ENCODE data around the gene RASGEF1C. TPM values are rescaled to one million over a fixed set of nuclear protein-coding genes. Genes with fewer than 3 reads are reported as not detected.

The RASGEF1C gene
- not detected in 2 replicates for total RNA-seq (2014; rRNA removed; shearing (Covaris generic))

DNA sequence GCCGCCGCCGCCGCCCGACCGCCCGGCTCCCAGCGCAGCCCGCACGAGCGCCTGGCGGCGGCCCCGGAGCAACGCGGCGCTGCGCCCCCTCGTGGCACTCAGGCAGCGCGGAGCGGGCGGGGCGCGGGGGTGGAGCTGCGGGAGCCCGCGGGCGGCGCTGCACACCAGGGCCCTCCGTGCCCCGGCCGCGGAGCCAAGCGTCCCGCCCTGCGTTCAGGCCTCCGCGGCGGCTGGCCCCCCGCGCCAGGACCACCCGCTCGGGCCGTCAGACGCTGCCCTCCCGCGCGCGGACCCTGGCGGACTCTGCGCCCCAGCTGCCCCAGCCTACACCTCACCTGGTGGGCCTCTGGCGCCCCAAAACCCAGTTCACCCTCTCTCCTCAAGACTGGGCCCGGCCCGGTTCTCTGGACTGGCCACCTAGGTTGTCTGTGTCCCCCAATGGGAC lies at the start of gene RASGEF1C:
TSS of gene RASGEF1C (minus strand) at position 75 of the 445 bp plus-strand sequence. CDS start 71,159 bp downstream, outside the sequence.
- Histone ChIP-seq H3K36me3 (no peaks in the 10 kb centered on the region), H3K9me3 (replicated peaks) (0 out of 2 replicates have a peak, but pooled peaks cover 4% of the 10 kb centered on the region), H3K27me3 (replicated peaks) (peaks cover 46% of the 10 kb centered on the region), H3K4me1 (replicated peaks) (peaks cover 9% of the 10 kb centered on the region), H3K4me3 (peak within 1 kb of the TSS; percentile 28), H3K27ac (no peak within 1 kb of the TSS)
- peak in 1 of 2 experiments; percentile 60 for DNase-seq (ENCODE audit: low read depth in 1 of 2, low spot score in 2 of 2)

DNA sequence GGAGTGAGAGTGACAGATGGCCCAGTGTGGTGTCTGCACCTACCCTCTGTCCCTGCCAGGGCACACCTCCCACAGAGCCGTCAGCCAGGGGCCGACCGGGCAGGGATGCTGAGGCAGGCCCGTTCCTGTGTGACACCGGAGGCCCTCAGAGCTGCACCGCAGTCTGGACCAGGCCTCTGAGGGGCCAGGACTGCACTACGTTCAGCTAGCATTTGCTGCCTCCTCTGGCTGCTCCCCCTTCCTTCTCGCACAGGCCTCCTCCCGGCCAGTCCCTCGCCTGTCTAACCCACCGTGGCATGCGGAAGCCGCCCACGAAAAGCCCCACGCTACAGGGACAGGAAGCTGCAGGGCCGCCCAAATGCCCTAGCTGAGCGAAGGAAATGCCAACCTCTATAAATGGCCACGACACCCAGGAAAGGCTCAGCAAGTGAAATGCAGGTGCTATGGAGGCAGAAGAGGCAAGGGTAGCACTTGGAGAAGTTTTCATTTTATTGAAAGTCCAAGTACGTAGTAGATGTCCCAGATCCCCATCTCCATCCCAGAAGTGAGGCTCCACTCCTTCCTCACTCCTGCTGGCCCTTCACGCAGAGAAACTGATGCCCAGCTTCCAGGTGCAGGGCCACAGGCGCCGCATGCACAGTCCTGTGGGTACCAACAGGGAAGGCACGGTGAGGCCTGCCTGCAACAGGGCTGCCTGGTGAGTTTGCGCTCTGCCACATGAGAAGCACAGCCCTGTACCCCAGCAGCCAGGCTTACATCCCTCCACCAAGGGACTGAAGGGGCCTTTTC lies 44.2 kb upstream of the RASGEF1C start:
- Histone ChIP-seq H3K27ac (no peak overlapping the region), H3K36me3 (peaks cover 78% of the 10 kb centered on the region), H3K4me1 (replicated peaks) (no peaks in the 10 kb centered on the region), H3K27me3 (replicated peaks) (no peaks in the 10 kb centered on the region), H3K9me3 (replicated peaks) (peaks cover 58% of the 10 kb centered on the region), H3K4me3 (no peak overlapping the region)
- DNase-seq (ENCODE audit: low read depth in 1 of 2, low spot score in 2 of 2): no peak

DNA sequence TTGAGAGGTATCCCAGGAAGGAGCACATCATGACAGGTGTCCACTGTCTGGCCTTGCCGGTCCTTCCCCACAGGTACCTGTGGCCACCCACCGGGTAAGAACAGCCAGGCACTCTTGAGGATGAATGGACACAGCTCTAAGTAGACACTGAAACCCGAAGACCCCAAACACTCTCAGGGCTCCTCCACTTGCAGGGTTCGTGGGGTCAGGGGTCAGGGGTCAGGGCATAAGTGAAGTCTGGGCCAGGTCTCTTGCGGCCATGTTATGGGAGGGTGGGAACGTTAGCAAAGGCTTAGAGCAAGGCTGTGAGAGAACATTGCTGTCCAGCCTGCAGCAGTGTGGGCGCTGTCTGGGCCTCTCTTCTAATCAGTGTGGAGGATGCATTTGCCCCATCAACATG lies 42.9 kb upstream of the RASGEF1C start:
- Histone ChIP-seq H3K4me3 (no peak overlapping the region), H3K36me3 (peaks cover 78% of the 10 kb centered on the region), H3K27me3 (replicated peaks) (no peaks in the 10 kb centered on the region), H3K9me3 (replicated peaks) (peaks cover 51% of the 10 kb centered on the region), H3K27ac (no peak overlapping the region), H3K4me1 (replicated peaks) (no peaks in the 10 kb centered on the region)
- DNase-seq (ENCODE audit: low read depth in 1 of 2, low spot score in 2 of 2): no peak

GRCh38 chr5:180251141-180251540 lies 42.1 kb upstream of the RASGEF1C start:
- no peak overlapping the region for H3K4me3 ChIP-seq

GRCh38 chr5:180250329-180250728 lies 41.3 kb upstream of the RASGEF1C start:
- no peak for DNase-seq (ENCODE audit: low read depth in 1 of 2, low spot score in 2 of 2)
- Histone ChIP-seq H3K4me3 (no peak overlapping the region), H3K36me3 (peaks cover 80% of the 10 kb centered on the region), H3K4me1 (replicated peaks) (no peaks in the 10 kb centered on the region), H3K9me3 (replicated peaks) (peaks cover 46% of the 10 kb centered on the region), H3K27ac (no peak overlapping the region), H3K27me3 (replicated peaks) (no peaks in the 10 kb centered on the region)

More at GRCh38 chr5:180251141-180251540, 42.1 kb upstream of the RASGEF1C start:
- Histone ChIP-seq H3K27me3 (replicated peaks) (no peaks in the 10 kb centered on the region), H3K36me3 (peaks cover 77% of the 10 kb centered on the region), H3K4me1 (replicated peaks) (no peaks in the 10 kb centered on the region), H3K9me3 (replicated peaks) (peaks cover 48% of the 10 kb centered on the region), H3K27ac (no peak overlapping the region)
- no peak for DNase-seq (ENCODE audit: low read depth in 1 of 2, low spot score in 2 of 2)

GRCh38 chr5:180241600-180241999 lies 32.6 kb upstream of the RASGEF1C start:
- no peaks in the 10 kb centered on the region for H3K27me3 ChIP-seq (replicated peaks)
- H3K4me3 ChIP-seq: no peak overlapping the region
- no peaks in the 10 kb centered on the region for H3K4me1 ChIP-seq (replicated peaks)
- DNase-seq (ENCODE audit: low read depth in 1 of 2, low spot score in 2 of 2): no peak
- H3K9me3 ChIP-seq (replicated peaks): no peaks in the 10 kb centered on the region; the same call in 1 of the 2 replicates
- H3K36me3 ChIP-seq: peaks cover 69% of the 10 kb centered on the region
- no peak overlapping the region for H3K27ac ChIP-seq

- H3K4me1 ChIP-seq (replicated peaks): no peaks in the 10 kb centered on the region
- H3K9me3 ChIP-seq (replicated peaks): no peaks in the 10 kb centered on the region; the same call in 1 of the 2 replicates
- peaks cover 78% of the 10 kb centered on the region for H3K36me3 ChIP-seq
- no peak for DNase-seq (ENCODE audit: low read depth in 1 of 2, low spot score in 2 of 2)
- no peaks in the 10 kb centered on the region for H3K27me3 ChIP-seq (replicated peaks)
- no peak overlapping the region for H3K4me3 ChIP-seq
- H3K27ac ChIP-seq: no peak overlapping the region
Observed at GRCh38 chr5:180238631-180239030, 29.6 kb upstream of the RASGEF1C start.

GRCh38 chr5:180235846-180236245 lies 26.8 kb upstream of the RASGEF1C start:
- no peaks in the 10 kb centered on the region for H3K27me3 ChIP-seq (replicated peaks)
- no peak for DNase-seq (ENCODE audit: low read depth in 1 of 2, low spot score in 2 of 2)
- H3K36me3 ChIP-seq: peaks cover 55% of the 10 kb centered on the region
- H3K27ac ChIP-seq: no peak overlapping the region
- H3K4me3 ChIP-seq: no peak overlapping the region
- no peaks in the 10 kb centered on the region for H3K4me1 ChIP-seq (replicated peaks)
- H3K9me3 ChIP-seq (replicated peaks): no peaks in the 10 kb centered on the region

GRCh38 chr5:180235077-180235476 lies 26.1 kb upstream of the RASGEF1C start:
- no peaks in the 10 kb centered on the region for H3K9me3 ChIP-seq (replicated peaks)
- H3K4me1 ChIP-seq (replicated peaks): no peaks in the 10 kb centered on the region
- no peaks in the 10 kb centered on the region for H3K27me3 ChIP-seq (replicated peaks)
- H3K36me3 ChIP-seq: peaks cover 48% of the 10 kb centered on the region
- H3K27ac ChIP-seq: no peak overlapping the region
- H3K4me3 ChIP-seq: no peak overlapping the region
- no peak for DNase-seq (ENCODE audit: low read depth in 1 of 2, low spot score in 2 of 2)

DNA sequence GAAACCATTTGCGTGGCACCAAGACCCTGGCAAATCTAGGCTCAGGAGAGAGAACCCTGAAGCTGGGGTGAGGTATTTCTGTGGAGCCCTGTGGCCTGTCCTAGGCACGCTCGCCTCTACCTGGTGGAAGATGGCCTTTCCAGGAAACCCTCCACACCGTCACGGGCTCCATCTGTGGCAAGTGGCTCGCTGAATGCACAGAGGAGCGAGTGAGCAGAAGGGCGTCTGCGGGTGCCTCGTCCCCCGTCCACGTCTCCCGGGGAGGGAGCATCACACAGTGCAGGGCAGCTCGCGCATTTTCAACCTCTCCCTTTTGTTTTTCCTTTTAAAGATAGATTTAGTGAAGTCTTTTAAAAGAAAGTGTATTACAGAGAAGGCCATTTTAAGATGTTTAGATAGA lies 25.3 kb upstream of the RASGEF1C start:
- H3K36me3 ChIP-seq: peaks cover 40% of the 10 kb centered on the region
- no peaks in the 10 kb centered on the region for H3K4me1 ChIP-seq (replicated peaks)
- H3K9me3 ChIP-seq (replicated peaks): no peaks in the 10 kb centered on the region
- no peak for DNase-seq (ENCODE audit: low read depth in 1 of 2, low spot score in 2 of 2)
- no peaks in the 10 kb centered on the region for H3K27me3 ChIP-seq (replicated peaks)
- H3K27ac ChIP-seq: no peak overlapping the region
- H3K4me3 ChIP-seq: no peak overlapping the region

- no peak overlapping the region for H3K4me3 ChIP-seq
- DNase-seq (ENCODE audit: low read depth in 1 of 2, low spot score in 2 of 2): no peak
- peaks cover 34% of the 10 kb centered on the region for H3K36me3 ChIP-seq
- no peaks in the 10 kb centered on the region for H3K9me3 ChIP-seq (replicated peaks)
- no peak overlapping the region for H3K27ac ChIP-seq
- H3K27me3 ChIP-seq (replicated peaks): no peaks in the 10 kb centered on the region
- no peaks in the 10 kb centered on the region for H3K4me1 ChIP-seq (replicated peaks)
Observed at GRCh38 chr5:180233729-180234128, 24.7 kb upstream of the RASGEF1C start.

- H3K27ac ChIP-seq: no peak overlapping the region
- H3K4me3 ChIP-seq: no peak overlapping the region
- H3K36me3 ChIP-seq: peaks cover 12% of the 10 kb centered on the region
- H3K9me3 ChIP-seq (replicated peaks): no peaks in the 10 kb centered on the region
- H3K4me1 ChIP-seq (replicated peaks): no peaks in the 10 kb centered on the region
- H3K27me3 ChIP-seq (replicated peaks): no peaks in the 10 kb centered on the region
- no peak for DNase-seq (ENCODE audit: low read depth in 1 of 2, low spot score in 2 of 2)
Observed at GRCh38 chr5:180230017-180230416, 21.0 kb upstream of the RASGEF1C start.

DNA sequence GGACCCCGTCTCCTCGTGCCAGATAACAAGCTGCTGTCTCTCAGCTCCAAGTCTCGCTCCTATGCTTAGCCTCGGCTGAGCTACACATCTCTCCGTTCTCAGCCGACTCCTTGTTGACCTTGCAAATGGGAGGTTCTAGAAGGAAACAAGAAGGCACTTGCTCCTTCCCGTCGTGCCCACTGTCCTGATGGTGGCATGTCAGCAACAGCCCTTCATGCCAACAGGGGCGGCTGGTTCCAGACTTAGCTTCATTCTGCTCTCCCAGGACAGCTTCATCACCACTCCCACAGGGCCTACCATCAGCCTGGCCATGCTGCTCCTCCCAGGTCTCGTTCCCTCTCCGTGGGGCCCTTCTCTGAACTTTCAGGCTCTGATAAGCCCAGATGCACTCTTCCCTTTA lies 13.0 kb upstream of the RASGEF1C start:
- H3K4me3 ChIP-seq: no peak overlapping the region
- no peaks in the 10 kb centered on the region; the same call in 1 of the 2 replicates for H3K27me3 ChIP-seq (replicated peaks)
- H3K9me3 ChIP-seq (replicated peaks): peaks cover 17% of the 10 kb centered on the region
- H3K27ac ChIP-seq: no peak overlapping the region
- DNase-seq (ENCODE audit: low read depth in 1 of 2, low spot score in 2 of 2): no peak
- H3K4me1 ChIP-seq (replicated peaks): no peaks in the 10 kb centered on the region
- H3K36me3 ChIP-seq: no peaks in the 10 kb centered on the region

DNA sequence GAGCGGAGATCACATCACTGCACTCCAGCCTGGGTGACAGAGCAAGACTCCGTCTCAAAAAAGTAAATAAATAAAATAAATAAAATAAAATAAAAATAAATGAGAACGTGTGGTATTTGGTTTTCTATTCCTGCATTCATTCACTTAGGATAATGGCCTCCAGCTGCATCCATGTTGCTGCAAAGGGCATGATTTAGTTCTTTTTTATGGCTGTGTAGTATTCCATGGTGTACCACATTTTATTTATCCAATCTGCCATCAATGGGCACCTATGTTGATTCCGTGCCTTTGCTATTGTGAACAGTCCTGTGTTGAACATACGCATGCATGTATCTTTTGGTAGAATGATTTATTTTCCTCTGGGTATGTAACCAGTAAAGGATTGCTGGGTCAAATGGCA lies 8.8 kb upstream of the RASGEF1C start:
- Histone ChIP-seq H3K27me3 (replicated peaks) (no peaks in the 10 kb centered on the region; the same call in 1 of the 2 replicates), H3K9me3 (replicated peaks) (peaks cover 17% of the 10 kb centered on the region), H3K4me1 (replicated peaks) (no peaks in the 10 kb centered on the region), H3K27ac (no peak overlapping the region), H3K36me3 (no peaks in the 10 kb centered on the region), H3K4me3 (no peak overlapping the region)
- DNase-seq (ENCODE audit: low read depth in 1 of 2, low spot score in 2 of 2): no peak

Data from SJSA1 (cell line).